ENCODE results near the gene PBLD.
"Not testable (repeated sequence)": the region's sequence is repeated elsewhere in the genome, so short reads cannot be mapped to it uniquely, and the experiment has no call there.

Gene PBLD

GRCh38 chr10:68277814-68278213, 54.9 kb downstream of the PBLD start:
- not testable (repeated sequence) for DNase-seq

DNA sequence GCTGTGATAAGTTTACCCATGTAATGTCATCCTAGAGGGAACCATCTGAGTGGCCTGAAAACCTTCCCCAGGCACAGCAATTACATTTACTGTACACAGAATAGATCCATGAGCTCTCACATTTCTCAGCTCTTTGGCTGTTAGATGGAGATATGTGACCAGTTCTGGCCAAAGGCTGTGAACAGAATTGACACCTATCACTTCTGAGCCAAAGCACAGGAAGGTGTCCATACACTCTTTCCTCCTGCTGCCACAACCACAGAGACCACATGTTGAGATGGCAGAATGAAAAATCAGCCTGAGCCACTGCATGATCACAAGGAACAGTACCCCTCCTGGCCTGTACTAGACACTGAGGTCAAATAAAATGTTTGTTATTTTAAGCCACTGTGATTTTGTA, 56.5 kb downstream of the PBLD start:
- no peak for DNase-seq

- DNase-seq: no peak
These were observed 57.1 kb downstream of the PBLD start for GRCh38 chr10:68275600-68276126.

- no peak for DNase-seq
These were observed 59.9 kb downstream of the PBLD start for GRCh38 chr10:68272833-68273232.

DNA sequence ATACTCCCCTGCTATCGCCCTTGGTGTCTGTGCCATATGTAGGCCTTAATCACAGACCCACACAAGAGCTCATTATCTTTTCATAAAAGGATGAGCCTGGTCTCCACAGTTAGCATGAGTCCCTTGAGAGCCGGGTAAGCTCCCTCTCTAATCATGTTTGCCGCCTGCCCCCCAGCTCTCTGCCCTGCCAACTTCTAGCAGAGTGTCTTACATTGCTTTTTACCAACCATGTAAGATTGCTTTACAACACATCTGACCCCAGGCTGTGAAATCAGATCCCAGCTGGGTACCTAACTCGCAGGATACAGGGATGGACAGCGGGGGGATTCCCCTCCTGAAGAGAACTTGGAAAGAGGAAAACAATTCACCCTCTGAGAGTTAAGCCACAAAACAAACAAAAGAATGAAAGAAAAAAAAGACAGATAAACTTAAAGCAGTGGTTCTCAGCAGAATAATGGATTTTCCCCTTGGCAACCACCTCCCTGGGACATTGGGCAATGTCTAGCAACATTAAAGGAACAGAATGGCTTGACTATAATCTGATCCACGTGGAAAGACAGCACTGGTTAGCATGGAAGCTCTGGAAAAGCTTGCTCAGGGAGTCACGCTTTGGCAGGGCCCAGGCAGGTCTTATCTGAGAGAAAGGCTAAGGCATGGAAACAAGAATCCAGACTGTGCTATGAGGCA, 61.4 kb downstream of the PBLD start:
- no peak for DNase-seq

- no peak for DNase-seq
These were observed 63.0 kb downstream of the PBLD start for GRCh38 chr10:68269562-68270290.

- no peak for DNase-seq
These were observed 71.4 kb downstream of the PBLD start for GRCh38 chr10:68261132-68261856.

DNA sequence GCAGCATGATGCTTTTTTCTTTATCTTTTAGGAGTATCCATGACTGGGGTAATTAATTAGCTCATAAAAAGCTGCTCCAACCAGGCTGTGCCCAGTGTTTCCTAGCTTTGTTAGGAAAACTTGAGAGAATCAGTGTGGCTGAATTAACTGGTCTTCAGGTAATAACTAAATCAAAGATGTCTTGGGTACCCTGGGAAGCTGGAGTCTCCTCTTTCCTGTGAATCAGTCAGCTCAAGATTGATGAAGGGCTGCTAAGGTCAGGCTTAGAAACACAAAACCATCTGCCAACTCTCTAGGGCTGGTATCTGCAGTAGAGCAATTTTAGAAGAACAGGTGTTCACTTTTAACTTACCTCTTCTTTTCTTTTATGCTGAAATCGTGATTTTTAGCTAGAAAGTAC, 79.4 kb downstream of the PBLD start:
- no peak for DNase-seq

GRCh38 chr10:68251625-68252495, 80.9 kb downstream of the PBLD start:
- no peak for DNase-seq

- DNase-seq: no peak
These were observed 81.6 kb downstream of the PBLD start for GRCh38 chr10:68251151-68251550.

GRCh38 chr10:68249297-68249696, 83.4 kb downstream of the PBLD start:
- DNase-seq: no peak

DNA sequence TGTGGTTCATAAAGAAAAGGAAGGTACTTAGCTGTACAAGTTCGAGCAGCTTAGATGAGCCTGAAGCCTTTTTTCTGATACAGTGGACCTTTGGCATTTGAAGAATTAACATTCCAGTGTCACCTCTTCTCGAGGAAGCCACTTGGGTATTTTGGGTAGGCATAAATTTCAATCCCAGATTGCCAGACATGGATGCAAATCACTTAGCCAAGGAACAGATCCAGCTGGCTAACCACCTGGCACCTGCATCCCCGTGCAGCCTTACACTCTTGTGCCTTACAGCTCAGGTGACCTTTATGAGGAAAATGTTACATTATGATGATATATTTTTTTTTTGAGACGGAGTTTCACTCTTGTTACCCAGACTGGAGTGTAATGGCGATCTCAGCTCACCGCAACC, 84.8 kb downstream of the PBLD start:
- no peak for DNase-seq

GRCh38 chr10:68246397-68246796, 86.3 kb downstream of the PBLD start:
- not testable (repeated sequence) for DNase-seq

GRCh38 chr10:68242051-68242450, 90.7 kb downstream of the PBLD start:
- no peak for DNase-seq

GRCh38 chr10:68239596-68240150, 93.1 kb downstream of the PBLD start:
- no peak for DNase-seq

- DNase-seq: no peak
These were observed 93.7 kb downstream of the PBLD start for GRCh38 chr10:68239069-68239468.

GRCh38 chr10:68238371-68238770, 94.4 kb downstream of the PBLD start:
- DNase-seq: no peak

- no peak for DNase-seq
These were observed 95.6 kb downstream of the PBLD start for GRCh38 chr10:68237173-68237572.

DNA sequence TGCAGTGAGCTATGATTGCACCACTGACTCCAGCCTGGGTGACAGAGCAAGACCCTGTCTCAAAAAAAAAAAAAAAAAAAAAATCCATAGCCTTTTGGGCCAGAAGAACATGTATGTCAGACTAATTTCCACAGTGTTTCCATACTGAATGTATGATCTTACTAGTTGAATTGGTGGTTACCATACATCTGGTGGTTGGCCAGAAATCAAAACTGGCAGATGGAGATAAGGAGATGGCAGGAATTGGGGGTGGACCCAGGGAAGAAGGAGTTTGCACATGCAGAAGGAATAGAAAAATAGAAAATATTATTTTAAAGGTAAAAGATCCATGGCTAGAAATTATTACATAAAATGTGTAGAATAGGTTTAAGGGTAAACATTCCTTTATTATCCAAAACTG, 97.1 kb downstream of the PBLD start:
- no peak for DNase-seq

GRCh38 chr10:68235111-68235510, 97.6 kb downstream of the PBLD start:
- DNase-seq: no peak

- no peak for DNase-seq
These were observed 99.7 kb downstream of the PBLD start for GRCh38 chr10:68233046-68233445.
